Mucosa of descending colon (tissue), 3 donors: ENCODE measurements around the gene PIGB. TPM values are rescaled to one million over a fixed set of nuclear protein-coding genes. Genes with fewer than 3 reads are reported as not detected.

Experiments
- ATAC-seq: fragments of 200-7000 bp; cut with Tn5 transposase; one replicate; pipeline ENCODE4 v1.9.1; 2020; ENCODE audit warnings: mild to moderate bottlenecking, moderate library complexity
- DNase-seq, 3 donors: peaks; one replicate each; pipeline ENCODE4 v3.0.0-alpha.2; 2020
- H3K36me3 ChIP-seq: fragments of 200-600 bp; one replicate; pipeline ENCODE4 v1.8.0; 2021; ENCODE audit warnings: low read depth, mild to moderate bottlenecking
- H3K4me1 ChIP-seq: fragments of 200-600 bp; one replicate; pipeline ENCODE4 v1.8.0; 2021; ENCODE audit warnings: low read depth, mild to moderate bottlenecking
- H3K4me3 ChIP-seq: fragments of 200-600 bp; one replicate; pipeline ENCODE4 v1.8.0; 2021; ENCODE audit warnings: mild to moderate bottlenecking
- H3K9me3 ChIP-seq: fragments of 200-600 bp; one replicate; pipeline ENCODE4 v1.8.0; 2021; ENCODE audit warnings: mild to moderate bottlenecking
- intact Hi-C, 2 donors: fragments of 100-400 bp; cut with DNase I in 1 of 2; cut with micrococcal nuclease in 1 of 2; formaldehyde crosslinking; loops; one replicate each; pipeline versions ENCODE4 v1.11.0 to v1.11.1; 2022; cut with DNase I, micrococcal nuclease
- total RNA-seq, 3 donors: library from RNA; stranded (reverse); fragmentation: NEBNext Ultra II Directional in 2 of 3; extraction: Animal tissue kit (Norgen Biotek cat#: 25700) in 2 of 3; gene quantifications; one replicate each; pipeline versions ENCODE4 v1.2.1 to v1.2.4, GENCODE V29; 2021 to 2023
- TF ChIP-seq, protein P1 (sequence below): fragments of 200-600 bp; IDR thresholded peaks from one replicate; pipeline ENCODE4 v1.8.0; 2022; ENCODE audit warnings: antibody characterized with exemption, mild to moderate bottlenecking
- donor health status: DM: no; HTN: no; CAD: no; lungs with moderate emphysema.
- donor health status: DM: no; HTN: no; CAD: no.
- donor health status: DM: no; HTN: yes; CAD: no.

Gene PIGB
- total RNA-seq, 3 donors from 2014 or later: 12.8 to 17.9 (median 17.1) TPM

DNA sequence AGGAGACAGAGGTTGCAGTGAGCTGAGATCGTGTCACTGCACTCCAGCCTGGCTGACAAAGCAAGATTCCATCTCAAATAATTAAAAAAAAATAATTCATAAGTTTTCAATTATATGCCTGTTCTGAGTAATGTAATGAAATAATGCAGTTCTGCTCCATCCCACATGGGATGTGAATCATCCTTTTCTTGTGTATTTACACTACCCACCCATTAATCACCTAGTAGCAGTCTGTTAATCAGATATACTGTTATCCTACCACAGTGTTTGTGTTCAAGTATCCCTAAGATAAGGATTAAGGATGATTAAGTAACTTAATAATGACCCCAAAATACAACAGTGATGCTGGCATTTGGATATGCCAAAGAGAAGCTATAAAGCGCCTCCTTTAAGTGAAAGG is 38.8 kb downstream of the PIGB start:
- Histone ChIP-seq H3K36me3 (no peaks in the 10 kb centered on the region), H3K9me3 (no peaks in the 10 kb centered on the region), H3K4me3 (no peak overlapping the region), H3K4me1 (no peaks in the 10 kb centered on the region)
- ATAC-seq: no peak
- intact Hi-C loops: no loop called here
- DNase-seq: no peak
- TF ChIP-seq, protein P1, sequence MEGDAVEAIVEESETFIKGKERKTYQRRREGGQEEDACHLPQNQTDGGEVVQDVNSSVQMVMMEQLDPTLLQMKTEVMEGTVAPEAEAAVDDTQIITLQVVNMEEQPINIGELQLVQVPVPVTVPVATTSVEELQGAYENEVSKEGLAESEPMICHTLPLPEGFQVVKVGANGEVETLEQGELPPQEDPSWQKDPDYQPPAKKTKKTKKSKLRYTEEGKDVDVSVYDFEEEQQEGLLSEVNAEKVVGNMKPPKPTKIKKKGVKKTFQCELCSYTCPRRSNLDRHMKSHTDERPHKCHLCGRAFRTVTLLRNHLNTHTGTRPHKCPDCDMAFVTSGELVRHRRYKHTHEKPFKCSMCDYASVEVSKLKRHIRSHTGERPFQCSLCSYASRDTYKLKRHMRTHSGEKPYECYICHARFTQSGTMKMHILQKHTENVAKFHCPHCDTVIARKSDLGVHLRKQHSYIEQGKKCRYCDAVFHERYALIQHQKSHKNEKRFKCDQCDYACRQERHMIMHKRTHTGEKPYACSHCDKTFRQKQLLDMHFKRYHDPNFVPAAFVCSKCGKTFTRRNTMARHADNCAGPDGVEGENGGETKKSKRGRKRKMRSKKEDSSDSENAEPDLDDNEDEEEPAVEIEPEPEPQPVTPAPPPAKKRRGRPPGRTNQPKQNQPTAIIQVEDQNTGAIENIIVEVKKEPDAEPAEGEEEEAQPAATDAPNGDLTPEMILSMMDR: no peak

DNA sequence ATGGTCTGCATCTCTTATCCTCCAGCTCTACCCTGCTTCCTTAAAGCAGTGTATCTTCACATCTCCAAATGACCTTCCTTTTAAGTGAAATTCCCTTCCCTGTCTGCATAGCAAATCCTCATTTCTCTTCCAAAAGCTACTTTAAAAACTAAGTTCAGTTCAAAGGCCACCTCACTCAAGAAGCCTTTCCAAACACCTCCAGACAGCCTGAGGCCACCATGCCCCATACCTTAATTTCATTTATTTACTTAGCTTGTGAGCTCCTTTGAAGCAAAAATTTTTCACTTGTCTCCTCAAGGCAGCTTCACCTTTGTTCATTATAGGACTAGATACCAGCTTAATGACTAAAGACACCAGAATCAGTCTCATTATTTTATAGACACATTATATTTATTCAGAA is 39.4 kb downstream of the PIGB start:
- TF ChIP-seq, protein P1: no peak
- Histone ChIP-seq H3K4me1 (no peaks in the 10 kb centered on the region), H3K4me3 (no peak overlapping the region), H3K9me3 (no peaks in the 10 kb centered on the region), H3K36me3 (no peaks in the 10 kb centered on the region)
- DNase-seq: no peak
- intact Hi-C loops: no loop called here
- no peak for ATAC-seq

DNA sequence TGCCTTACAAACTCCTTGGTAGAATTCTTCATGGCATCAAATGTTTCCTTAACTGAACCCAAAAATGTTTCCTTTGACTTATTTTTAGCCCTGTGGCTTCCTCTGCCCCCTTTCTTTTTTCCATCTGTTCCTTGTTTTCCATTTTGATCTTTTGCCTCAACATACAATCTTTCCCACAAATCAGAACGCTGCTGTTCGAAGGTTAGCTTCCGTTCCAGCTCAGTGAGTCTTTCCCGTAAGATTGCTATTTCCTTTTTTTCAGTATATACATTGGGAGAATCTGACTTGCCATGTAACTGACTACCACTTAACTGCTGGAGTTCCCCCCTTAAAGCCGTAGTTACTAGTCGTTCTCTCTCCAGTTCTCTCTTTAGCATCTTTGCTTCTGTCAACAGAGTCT is 41.2 kb downstream of the PIGB start:
- TF ChIP-seq, protein P1: no peak
- intact Hi-C loops: no loop called here
- Histone ChIP-seq H3K4me1 (no peaks in the 10 kb centered on the region), H3K4me3 (no peak overlapping the region), H3K9me3 (no peaks in the 10 kb centered on the region), H3K36me3 (no peaks in the 10 kb centered on the region)
- no peak for DNase-seq
- no peak for ATAC-seq

DNA sequence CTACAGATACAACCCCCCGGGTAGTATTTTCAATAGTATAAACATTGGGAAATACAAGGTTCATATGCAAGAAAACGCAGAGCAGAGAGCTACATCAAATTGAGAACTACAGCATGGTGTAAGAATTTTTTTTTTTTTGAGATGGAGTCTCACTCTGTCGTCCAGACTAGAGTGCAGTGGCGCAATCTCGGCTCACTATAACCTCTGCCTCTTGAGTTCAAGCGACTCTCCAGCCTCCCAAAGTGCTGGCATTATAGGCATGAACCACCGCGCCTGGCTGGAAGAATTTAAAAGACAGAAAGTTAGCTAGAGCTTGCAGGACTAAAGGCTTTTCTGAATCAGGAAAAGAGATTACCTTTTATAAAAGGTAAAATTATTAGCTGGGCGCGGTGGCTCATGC is 42.0 kb downstream of the PIGB start:
- no peaks in the 10 kb centered on the region for H3K36me3 ChIP-seq

DNA sequence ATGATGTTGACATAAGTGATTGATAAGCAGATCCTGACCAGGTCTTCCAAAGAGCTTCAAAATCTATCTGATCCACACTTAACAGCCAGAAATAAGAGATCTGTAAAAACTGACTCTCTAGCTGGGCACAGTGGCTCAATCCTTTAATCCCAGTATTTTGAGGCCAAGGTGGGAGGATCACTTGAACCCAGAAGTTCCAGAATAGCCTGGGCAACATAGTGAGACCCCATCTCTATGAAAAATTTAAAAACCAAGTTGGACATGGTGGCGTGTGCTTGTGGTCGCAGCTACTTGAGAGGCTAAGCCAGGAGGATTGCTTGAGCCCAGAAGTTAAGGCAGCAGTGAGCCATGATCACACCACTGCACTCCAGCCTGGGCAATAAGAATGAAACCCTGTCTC is 43.6 kb downstream of the PIGB start:
- no peak for ATAC-seq
- Histone ChIP-seq H3K4me3 (no peak overlapping the region), H3K4me1 (no peaks in the 10 kb centered on the region), H3K36me3 (no peaks in the 10 kb centered on the region), H3K9me3 (no peaks in the 10 kb centered on the region)
- intact Hi-C loops: no loop called here
- TF ChIP-seq, protein P1: no peak
- no peak for DNase-seq

More for the DNA sequence above, 42.0 kb downstream of the PIGB start:
- Histone ChIP-seq H3K4me3 (no peak overlapping the region), H3K9me3 (no peaks in the 10 kb centered on the region), H3K4me1 (no peaks in the 10 kb centered on the region)
- intact Hi-C loops: no loop called here
- DNase-seq (no peak), ATAC-seq (no peak)
- TF ChIP-seq, protein P1: no peak

DNA sequence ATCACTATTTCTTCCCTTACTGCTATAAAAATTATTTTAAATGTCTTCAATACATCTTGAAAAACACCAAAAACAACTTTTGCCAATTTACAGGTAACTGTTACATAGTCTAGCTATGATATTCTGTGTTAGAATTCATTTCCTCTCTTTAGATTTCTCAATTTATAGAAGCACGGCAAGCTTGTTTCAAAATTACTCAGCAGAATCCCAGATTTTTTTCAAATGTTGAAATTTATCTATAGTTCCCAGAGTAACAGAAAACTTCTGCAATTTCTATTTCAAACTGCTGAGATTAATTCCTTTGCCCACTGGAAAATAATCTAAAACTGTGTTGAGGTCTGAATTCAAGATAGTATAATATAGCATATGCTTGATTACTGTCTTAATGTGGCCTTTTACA is 48.0 kb downstream of the PIGB start:
- ATAC-seq (no peak), DNase-seq (no peak)
- no peaks in the 10 kb centered on the region for H3K4me1 ChIP-seq
- no peaks in the 10 kb centered on the region for H3K9me3 ChIP-seq
- H3K36me3 ChIP-seq: no peaks in the 10 kb centered on the region
- H3K4me3 ChIP-seq: no peak overlapping the region
- TF ChIP-seq, protein P1: no peak
- intact Hi-C loops: no loop called here
